Astrocyte (in vitro differentiated cells and primary cell): Measurements from ENCODE around the gene SLC38A9. TPM values are rescaled to one million over a fixed set of nuclear protein-coding genes. Genes with fewer than 3 reads are reported as not detected.

Experiments
- DNase-seq: peaks from one replicate; pipeline ENCODE4 v3.0.0-alpha.2; 2010; ENCODE audit warnings: low read depth
- FAIRE-seq: peaks from 2 replicates; lab custom pipeline; 2011; peaks lifted over from hg19 to GRCh38; lab: Jason Lieb, UNC
- H2AFZ ChIP-seq: 2 replicates; pipeline ENCODE4 v1.6.0; 2012; ENCODE audit warnings: low read depth, low read length, inconsistent platforms
- H3K27ac ChIP-seq: 2 replicates; pipeline ENCODE4 v1.5.1; 2011; ENCODE audit warnings: low read depth, low read length, inconsistent platforms
- H3K27me3 ChIP-seq: 2 replicates; pipeline ENCODE4 v1.6.0; 2011; ENCODE audit warnings: low read length, inconsistent platforms; ENCODE audit not compliant: insufficient read depth
- H3K36me3 ChIP-seq: 2 replicates; pipeline ENCODE4 v1.5.1; 2011; ENCODE audit warnings: low read length, inconsistent platforms; ENCODE audit not compliant: insufficient read depth
- H3K4me1 ChIP-seq: 2 replicates; pipeline ENCODE4 v1.5.1; 2011; ENCODE audit warnings: low read length, inconsistent platforms; ENCODE audit not compliant: insufficient read depth
- H3K4me2 ChIP-seq: 2 replicates; pipeline ENCODE4 v1.6.0; 2012; ENCODE audit warnings: low read length, inconsistent platforms
- H3K4me3 ChIP-seq: 2 replicates; pipeline ENCODE4 v1.5.1; 2011; ENCODE audit warnings: low read depth, mild to moderate bottlenecking, low read length, inconsistent platforms; ENCODE audit not compliant: insufficient read depth
- H3K79me2 ChIP-seq: 2 replicates; pipeline ENCODE4 v1.6.0; 2012; ENCODE audit warnings: mild to moderate bottlenecking, low read length, inconsistent platforms; ENCODE audit not compliant: insufficient read depth
- H3K9ac ChIP-seq: 2 replicates; pipeline ENCODE4 v1.6.0; 2012; ENCODE audit warnings: mild to moderate bottlenecking, low read length, inconsistent platforms
- H3K9me3 ChIP-seq: 2 replicates; pipeline ENCODE4 v1.5.1; 2012; ENCODE audit warnings: low read depth, mild to moderate bottlenecking, low read length, inconsistent platforms; ENCODE audit not compliant: insufficient read depth
- H4K20me1 ChIP-seq: 2 replicates; pipeline ENCODE4 v1.6.0; 2012; ENCODE audit warnings: low read length, inconsistent platforms; ENCODE audit not compliant: insufficient read depth
- H3K27ac Mint-ChIP-seq: one replicate; pipeline ENCODE4 v1.8.0; 2021; ENCODE audit warnings: mild to moderate bottlenecking, mixed read lengths; ENCODE audit not compliant: unreplicated experiment
- H3K27me3 Mint-ChIP-seq: one replicate; pipeline ENCODE4 v1.8.0; 2021; ENCODE audit warnings: low read depth, mixed read lengths; ENCODE audit not compliant: unreplicated experiment
- H3K36me3 Mint-ChIP-seq: one replicate; pipeline ENCODE4 v1.8.0; 2021; ENCODE audit warnings: low read depth, mixed read lengths; ENCODE audit not compliant: unreplicated experiment
- H3K4me1 Mint-ChIP-seq: one replicate; pipeline ENCODE4 v1.8.0; 2021; ENCODE audit warnings: low read depth, mixed read lengths; ENCODE audit not compliant: unreplicated experiment
- H3K4me3 Mint-ChIP-seq: one replicate; pipeline ENCODE4 v1.8.0; 2021; ENCODE audit warnings: mild to moderate bottlenecking, moderate library complexity, mixed read lengths; ENCODE audit not compliant: unreplicated experiment
- H3K9me3 Mint-ChIP-seq: one replicate; pipeline ENCODE4 v1.8.0; 2021; ENCODE audit warnings: mild to moderate bottlenecking, mixed read lengths; ENCODE audit not compliant: unreplicated experiment
- EZH2 ChIP-seq: IDR thresholded peaks from 2 replicates; pipeline ENCODE4 v1.6.1; 2012; ENCODE audit warnings: mild to moderate bottlenecking, low read length, inconsistent platforms; ENCODE audit not compliant: insufficient read depth
- total RNA-seq: library from RNA; stranded (reverse); gene quantifications from 2 replicates; pipeline ENCODE4 v1.2.1, GENCODE V29; 2021
- TF ChIP-seq, protein P1 (sequence below): IDR thresholded peaks from 2 replicates; pipeline ENCODE4 v1.5.1; 2011; ENCODE audit warnings: low read depth, mild to moderate bottlenecking, inconsistent platforms, low read length, moderate library complexity; ENCODE audit not compliant: insufficient read depth

Gene SLC38A9
- total RNA-seq, 1 donor from 2014 or later = 30.0 TPM

DNA sequence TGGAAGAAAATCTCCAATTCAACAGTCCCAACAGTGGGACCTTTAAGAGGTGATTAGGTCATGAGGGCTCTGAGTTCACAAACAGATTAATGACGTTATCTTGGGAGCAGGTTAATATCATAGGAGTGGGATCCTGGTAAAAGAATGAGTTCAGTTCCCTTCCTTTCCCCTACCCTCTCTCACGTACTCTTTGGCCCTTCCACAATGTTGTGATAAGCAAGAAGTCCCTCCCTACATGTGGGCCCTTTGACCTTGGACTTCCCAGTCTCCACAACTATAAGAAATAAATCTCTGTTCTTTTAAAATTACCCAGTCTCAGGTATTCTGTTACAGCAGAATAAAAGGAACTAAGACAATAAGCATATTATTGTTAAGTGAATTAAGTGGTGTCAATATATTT is 37.8 kb downstream of the SLC38A9 start:
- no peak overlapping the region for H3K27ac Mint-ChIP-seq

DNA sequence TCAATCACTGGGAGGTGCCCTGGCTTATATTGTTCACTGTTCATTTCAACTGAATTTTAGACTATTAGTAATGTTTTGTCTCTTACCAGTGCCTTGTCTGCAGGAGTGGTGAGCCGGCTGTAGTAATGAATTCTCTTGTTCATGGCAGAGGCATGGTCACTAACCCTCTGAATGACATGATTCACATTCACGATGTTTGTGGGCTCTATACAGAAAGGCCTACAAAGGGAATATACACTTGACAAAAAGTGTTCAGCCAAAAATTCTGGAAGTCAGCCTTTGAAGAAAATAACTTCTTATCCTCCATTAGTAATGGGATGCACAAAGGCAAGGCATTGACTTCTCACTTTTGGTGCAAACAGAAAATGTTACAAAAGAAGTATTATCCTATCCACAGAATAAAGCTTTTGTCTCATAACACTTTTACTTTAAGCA is 39.6 kb downstream of the SLC38A9 start:
- H3K4me1 ChIP-seq = peaks cover 10% of the 10 kb centered on the region
- peak overlapping the region; percentile 78 for H3K27ac Mint-ChIP-seq
- TF ChIP-seq, protein P1, sequence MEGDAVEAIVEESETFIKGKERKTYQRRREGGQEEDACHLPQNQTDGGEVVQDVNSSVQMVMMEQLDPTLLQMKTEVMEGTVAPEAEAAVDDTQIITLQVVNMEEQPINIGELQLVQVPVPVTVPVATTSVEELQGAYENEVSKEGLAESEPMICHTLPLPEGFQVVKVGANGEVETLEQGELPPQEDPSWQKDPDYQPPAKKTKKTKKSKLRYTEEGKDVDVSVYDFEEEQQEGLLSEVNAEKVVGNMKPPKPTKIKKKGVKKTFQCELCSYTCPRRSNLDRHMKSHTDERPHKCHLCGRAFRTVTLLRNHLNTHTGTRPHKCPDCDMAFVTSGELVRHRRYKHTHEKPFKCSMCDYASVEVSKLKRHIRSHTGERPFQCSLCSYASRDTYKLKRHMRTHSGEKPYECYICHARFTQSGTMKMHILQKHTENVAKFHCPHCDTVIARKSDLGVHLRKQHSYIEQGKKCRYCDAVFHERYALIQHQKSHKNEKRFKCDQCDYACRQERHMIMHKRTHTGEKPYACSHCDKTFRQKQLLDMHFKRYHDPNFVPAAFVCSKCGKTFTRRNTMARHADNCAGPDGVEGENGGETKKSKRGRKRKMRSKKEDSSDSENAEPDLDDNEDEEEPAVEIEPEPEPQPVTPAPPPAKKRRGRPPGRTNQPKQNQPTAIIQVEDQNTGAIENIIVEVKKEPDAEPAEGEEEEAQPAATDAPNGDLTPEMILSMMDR = no peak
- TF ChIP-seq EZH2 = no peak

More for the DNA sequence above, 37.8 kb downstream of the SLC38A9 start:
- Histone ChIP-seq H3K36me3 (no peaks in the 10 kb centered on the region), H3K27me3 (no peaks in the 10 kb centered on the region), H3K9ac (no peak overlapping the region), H3K4me2 (no peak overlapping the region), H3K79me2 (no peaks in the 10 kb centered on the region), H3K4me3 (no peak overlapping the region), H4K20me1 (no peaks in the 10 kb centered on the region), H3K27ac (no peak overlapping the region), H3K9me3 (no peaks in the 10 kb centered on the region), H2AFZ (no peak overlapping the region), H3K4me1 (no peaks in the 10 kb centered on the region)
- no peak for DNase-seq
- Mint-ChIP-seq H3K9me3 (no peaks in the 10 kb centered on the region), H3K36me3 (no peaks in the 10 kb centered on the region), H3K4me3 (no peak overlapping the region), H3K27me3 (no peaks in the 10 kb centered on the region), H3K4me1 (peaks cover 25% of the 10 kb centered on the region)
- TF ChIP-seq, protein P1 = no peak
- TF ChIP-seq EZH2 = no peak
- FAIRE-seq = no peak

DNA sequence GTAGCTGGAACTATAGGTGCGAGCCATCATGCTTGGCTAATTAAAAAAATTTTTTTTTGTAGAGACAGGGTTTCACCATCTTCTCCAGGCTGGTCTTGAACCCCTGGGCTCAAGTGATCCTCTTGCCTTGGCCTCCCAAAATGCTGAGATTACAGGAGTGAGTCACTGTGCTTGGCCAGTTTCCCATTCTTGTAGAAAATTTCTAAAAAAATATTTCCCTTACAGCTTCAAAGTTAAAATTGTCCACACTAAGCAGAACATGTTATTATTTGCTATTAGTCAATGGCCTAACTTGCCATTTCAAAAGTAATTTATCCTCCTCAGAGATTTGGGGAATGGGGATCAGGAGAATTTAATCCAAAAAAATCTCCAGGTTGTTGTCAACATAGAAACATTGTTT is 40.1 kb downstream of the SLC38A9 start:
- H3K9ac ChIP-seq = no peak overlapping the region
- H3K27ac Mint-ChIP-seq = peak overlapping the region; percentile 78
- peaks cover 10% of the 10 kb centered on the region for H3K4me1 ChIP-seq
- TF ChIP-seq EZH2 = no peak
- TF ChIP-seq, protein P1 = no peak
- H3K4me3 Mint-ChIP-seq = no peak overlapping the region
- H3K4me2 ChIP-seq = no peak overlapping the region
- H3K36me3 Mint-ChIP-seq = no peaks in the 10 kb centered on the region
- H3K9me3 ChIP-seq = no peaks in the 10 kb centered on the region
- H4K20me1 ChIP-seq = no peaks in the 10 kb centered on the region
- H3K36me3 ChIP-seq = no peaks in the 10 kb centered on the region
- no peaks in the 10 kb centered on the region for H3K27me3 Mint-ChIP-seq
- H3K4me1 Mint-ChIP-seq = peaks cover 33% of the 10 kb centered on the region
- no peak overlapping the region for H3K27ac ChIP-seq
- H3K9me3 Mint-ChIP-seq = no peaks in the 10 kb centered on the region
- no peak overlapping the region for H3K4me3 ChIP-seq
- H2AFZ ChIP-seq = no peak overlapping the region
- DNase-seq (no peak), FAIRE-seq (peak; percentile 26)
- H3K79me2 ChIP-seq = no peaks in the 10 kb centered on the region
- H3K27me3 ChIP-seq = no peaks in the 10 kb centered on the region

More for the DNA sequence above, 39.6 kb downstream of the SLC38A9 start:
- H2AFZ ChIP-seq = no peak overlapping the region
- Mint-ChIP-seq H3K4me3 (no peak overlapping the region), H3K36me3 (no peaks in the 10 kb centered on the region), H3K9me3 (no peaks in the 10 kb centered on the region), H3K4me1 (peaks cover 33% of the 10 kb centered on the region), H3K27me3 (no peaks in the 10 kb centered on the region)
- H3K4me3 ChIP-seq = no peak overlapping the region
- H3K4me2 ChIP-seq = no peak overlapping the region
- H3K36me3 ChIP-seq = no peaks in the 10 kb centered on the region
- H3K27me3 ChIP-seq = no peaks in the 10 kb centered on the region
- H3K79me2 ChIP-seq = no peaks in the 10 kb centered on the region
- no peak overlapping the region for H3K27ac ChIP-seq
- DNase-seq (peak; percentile 29), FAIRE-seq (peak; percentile 39)
- no peak overlapping the region for H3K9ac ChIP-seq
- H3K9me3 ChIP-seq = no peaks in the 10 kb centered on the region
- no peaks in the 10 kb centered on the region for H4K20me1 ChIP-seq
